8988T (cell line): ENCODE data around the gene CFAP141.
"Not testable (repeated sequence)": the region's sequence is repeated elsewhere in the genome, so short reads cannot be mapped to it uniquely, and the experiment has no call there.

Experiments
- DNase-seq: peaks from one replicate; pipeline ENCODE4 v3.0.0; 2011

CFAP141 gene

DNA sequence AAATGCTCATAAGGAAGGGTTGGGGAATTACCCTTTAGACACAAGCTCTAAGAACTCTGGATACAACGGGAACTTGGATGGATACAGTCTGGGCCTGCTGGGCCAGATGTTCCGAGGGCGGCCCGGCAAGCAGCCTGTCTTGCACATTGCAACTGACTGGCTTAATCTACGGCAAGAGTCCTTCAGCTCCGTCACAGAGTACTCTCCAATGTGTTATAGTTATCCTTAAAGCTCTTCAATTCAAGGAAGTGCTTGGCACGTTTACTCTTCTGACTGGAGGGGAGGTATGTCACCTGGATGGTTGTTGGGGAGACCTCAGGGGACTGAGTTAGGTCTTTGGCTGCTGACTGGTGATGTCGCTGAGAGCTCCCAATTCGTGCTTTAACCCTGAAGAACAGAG lies 1.1 kb upstream of the CFAP141 start:
- no peak for DNase-seq

DNA sequence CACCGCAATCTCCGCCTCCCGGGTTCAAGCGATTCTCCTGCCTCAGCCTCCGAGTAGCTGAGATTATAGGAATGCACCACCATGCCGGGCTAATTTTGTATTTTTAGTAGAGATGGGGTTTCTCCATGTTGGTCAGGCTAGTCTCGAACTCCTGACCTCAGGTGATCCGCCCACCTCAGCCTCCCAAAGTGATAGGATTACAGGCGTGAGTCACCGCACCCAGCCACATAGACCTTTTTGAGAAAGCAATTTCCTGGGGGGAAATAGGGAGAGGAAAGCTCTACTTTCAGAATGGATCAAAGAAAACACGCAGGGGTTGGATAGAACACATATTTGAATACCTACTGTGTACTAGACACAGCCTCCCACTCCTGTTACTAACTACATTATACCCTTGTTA lies 355 bp downstream of the CFAP141 start:
- DNase-seq = not testable (repeated sequence)

DNA sequence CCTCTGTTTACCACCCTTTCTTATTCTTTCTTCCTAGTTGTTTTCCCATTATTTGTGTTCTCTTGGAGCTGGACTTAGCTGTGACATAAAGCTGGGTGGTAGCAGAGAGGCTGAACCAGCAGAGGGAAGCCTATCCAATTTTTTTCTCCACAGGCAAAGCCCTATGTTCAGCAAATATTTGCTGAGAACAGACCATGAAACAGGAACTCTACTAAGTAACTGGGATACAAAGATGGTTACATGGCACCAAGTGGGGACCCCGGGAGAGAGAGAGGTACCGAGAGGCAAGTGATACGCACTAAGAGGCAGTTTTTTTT lies 6.6 kb downstream of the CFAP141 start:
- no peak for DNase-seq

DNA sequence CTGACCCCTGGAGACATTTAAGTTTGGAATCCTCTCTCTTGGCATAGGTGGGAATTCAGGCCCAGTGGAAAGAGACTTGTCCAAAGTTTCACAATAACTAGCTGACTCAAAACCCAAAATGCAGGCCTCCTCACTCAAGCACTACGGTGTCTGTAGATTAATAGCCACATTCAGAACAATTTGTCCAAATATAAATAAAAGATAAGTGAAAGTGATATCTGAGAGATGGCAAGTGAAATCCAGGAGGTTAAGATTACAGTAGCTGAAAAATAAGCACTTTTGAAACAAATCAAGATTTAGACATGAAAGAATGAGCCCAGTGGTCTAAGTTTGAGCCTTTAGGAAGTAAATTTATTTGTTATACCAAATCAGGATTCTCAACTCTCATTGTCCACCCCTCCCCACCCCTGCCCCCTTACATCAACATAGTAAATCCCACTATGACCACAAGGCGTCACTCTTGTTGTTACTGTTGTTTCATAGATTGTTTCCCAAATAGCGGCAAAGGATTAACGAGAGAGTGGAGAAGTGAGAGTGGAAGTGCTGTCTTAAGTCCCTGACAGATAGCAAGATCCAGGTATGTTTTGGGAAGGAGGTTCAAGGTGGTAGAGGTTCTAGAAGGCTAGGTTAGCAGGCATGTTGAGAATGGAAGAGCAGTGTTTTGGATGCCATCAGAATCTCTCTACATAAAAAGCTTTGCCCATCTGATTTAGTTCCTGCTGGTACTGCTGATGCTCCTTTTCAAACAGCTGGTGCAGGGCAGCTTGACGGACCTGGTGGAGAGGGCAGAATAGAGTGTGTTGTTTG lies 7.2 kb downstream of the CFAP141 start:
- peak; percentile 43 for DNase-seq

DNA sequence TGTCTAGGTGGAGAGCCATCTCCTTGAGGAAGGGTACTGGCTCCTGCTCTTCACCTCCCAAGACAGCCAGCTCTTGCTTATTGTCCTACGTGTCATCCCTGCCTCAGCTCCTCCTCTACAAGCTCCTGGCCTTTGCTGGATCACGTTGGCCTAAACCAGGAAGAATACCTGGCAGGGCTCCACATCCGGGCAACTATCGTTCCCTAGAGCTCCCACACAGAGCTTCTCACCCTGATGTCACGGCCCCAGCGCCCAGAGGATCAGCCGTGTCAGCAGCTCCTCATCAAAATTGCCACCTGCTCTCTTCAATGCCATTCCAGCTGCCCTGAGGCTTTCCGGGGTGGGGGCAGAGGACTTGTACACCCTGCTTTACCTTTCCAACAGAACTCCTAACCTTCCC lies 12.3 kb downstream of the CFAP141 start:
- no peak for DNase-seq

DNA sequence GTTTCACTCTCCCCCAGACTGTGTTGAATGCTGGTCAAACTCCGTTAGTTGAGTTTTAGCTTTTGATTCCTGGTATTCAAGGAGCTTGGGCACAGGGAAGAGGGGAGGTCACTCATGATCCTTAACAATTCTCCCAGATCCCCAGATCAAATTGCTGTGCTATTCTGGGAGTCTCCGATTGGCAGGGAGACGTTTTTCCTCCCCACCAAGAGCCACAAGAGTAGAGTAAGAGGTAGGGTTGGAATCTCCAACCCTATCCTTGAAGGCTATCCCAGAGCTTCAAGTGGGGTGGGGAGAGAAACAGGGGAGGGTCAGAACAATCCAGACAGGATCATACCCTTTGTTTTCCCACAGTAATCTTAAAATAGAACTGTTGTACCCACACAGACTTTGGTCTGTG lies 13.7 kb downstream of the CFAP141 start:
- no peak for DNase-seq

DNA sequence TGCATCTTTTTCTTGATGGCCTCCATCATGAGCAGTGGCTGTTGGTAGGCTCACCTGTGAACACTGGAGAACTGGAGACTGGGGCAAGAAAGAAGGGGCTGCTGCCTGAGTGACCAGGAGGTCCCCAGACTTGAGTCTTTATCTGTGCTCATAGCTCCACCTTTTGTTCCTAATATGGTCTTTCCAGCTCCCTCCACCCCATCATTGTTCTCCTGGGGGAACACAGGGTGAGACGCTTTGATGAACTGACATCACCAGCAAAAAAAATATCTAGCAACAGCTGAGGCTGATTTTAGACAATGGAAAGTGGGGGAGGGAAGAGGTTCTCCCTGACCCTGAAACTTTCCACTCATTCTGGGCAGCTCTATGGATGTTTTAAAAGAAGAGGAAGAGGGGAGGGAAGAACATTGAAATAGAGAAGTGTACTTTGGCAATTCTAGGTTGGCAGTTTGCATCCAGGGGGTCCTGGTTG lies 14.1 kb downstream of the CFAP141 start, which contains the start of gene TPM3:
Gene TPM3 (minus strand): TSS at position 111 of the 472 bp plus-strand sequence. CDS start 82 bp downstream, at position 29.
- no peak for DNase-seq

DNA sequence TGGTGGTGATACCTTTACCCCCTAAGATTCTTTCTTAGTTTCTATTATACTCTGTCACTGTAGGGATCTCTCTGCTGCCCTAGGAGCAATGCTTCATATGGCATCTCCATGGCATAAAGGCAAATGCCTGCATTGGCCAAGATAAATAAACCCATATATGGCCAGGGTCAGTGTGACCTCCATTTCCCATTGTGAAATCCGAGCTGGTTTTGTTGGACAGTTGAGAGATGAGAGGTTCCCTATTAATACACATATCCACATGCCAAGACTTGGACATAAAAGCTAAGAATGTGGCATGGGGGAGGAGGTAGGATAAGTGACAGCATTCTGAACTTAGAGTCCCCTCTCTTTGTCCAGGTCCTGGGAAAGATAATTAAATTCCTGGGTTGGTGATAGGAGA lies 15.6 kb downstream of the CFAP141 start:
- no peak for DNase-seq

DNA sequence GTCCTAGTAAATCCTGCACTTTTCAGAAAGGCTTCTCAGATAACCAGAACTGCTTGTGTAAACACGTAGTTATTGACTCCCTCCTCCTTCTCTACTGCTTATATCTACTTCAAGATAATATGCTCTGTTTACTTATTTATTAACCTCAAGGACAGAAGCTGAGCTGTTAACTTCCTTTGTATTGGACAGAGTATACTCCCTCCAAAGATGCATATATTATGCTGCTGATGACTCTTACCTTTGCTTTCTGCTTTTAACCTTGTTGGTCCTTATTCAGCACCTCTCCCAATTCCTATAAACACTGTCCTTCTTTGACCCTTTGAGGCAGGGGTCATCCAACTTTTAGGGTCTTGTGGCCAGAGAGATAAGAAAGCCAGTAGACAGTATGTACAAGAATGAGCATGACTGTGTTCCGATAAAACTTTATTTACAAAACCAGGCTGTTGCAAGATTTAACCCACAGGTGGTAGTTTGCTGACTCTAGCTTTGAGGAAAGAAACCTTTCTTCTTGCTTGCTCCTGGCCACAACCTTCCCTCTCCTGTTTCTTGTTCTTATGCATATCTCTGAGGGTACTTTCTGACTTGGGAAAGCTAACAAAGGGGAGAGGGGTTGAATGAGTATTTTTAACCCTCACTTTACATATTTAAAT lies 19.2 kb downstream of the CFAP141 start:
- DNase-seq = no peak

DNA sequence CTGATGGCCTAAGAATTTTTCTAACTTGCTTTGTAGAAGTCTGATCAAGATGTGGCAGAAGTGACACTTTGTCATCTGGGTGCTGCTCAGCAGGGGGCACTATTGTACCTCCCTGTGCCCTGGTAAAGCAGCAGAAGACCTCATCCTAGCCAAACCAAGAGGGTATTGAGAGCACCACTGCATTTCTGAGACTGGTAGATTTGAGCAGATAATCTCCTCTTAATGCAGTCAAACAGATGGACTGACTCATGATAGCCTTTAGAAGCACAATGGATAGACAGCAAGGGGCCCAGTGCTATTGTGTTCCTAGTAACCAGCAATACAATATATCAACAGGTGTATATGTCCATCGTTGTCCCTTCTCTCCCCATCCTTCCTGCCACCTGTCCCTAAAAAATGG lies 20.0 kb downstream of the CFAP141 start:
- peak; percentile 43 for DNase-seq

DNA sequence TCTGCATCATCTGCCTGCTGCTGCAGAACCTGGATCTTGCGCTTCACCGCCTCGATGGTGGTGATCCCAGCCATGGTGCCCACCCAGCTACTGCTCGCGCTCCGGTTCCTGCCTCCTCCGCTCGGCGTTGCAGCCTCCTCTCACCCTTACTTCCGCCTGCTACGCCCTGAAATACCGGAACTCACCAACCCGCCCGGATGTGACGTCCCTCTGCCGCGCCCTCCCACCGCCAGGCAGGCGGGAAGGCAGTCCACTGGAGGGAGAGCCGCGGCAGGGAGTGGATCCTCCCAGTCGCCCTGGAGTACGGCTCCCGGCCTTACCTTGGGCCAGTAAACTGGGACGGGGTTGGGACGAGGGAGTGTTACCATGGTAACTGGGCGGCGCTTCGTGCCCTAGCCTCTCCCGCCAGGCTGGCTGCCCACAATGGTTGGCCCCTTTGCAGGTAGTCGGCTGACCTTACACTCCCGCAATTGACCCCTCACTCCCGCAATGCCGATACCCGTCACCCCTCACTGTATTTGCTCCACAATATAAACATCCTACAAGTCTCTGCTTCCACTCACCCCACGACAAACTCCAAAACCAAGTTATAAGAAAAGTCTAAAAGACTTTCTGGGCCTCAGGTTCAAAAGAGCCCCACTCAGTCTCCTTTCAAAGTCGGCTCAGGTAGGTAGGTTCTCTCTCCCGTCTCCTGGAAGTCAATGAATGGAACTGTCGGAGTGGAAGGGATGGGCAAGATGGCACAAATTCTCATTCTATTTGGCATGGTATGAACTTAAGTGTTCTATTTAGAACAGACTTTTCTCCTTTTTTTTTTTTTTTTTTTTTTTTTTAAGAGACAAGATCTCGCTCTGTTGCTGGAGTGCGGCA lies 22.9 kb downstream of the CFAP141 start:
- DNase-seq = peak; percentile 95

DNA sequence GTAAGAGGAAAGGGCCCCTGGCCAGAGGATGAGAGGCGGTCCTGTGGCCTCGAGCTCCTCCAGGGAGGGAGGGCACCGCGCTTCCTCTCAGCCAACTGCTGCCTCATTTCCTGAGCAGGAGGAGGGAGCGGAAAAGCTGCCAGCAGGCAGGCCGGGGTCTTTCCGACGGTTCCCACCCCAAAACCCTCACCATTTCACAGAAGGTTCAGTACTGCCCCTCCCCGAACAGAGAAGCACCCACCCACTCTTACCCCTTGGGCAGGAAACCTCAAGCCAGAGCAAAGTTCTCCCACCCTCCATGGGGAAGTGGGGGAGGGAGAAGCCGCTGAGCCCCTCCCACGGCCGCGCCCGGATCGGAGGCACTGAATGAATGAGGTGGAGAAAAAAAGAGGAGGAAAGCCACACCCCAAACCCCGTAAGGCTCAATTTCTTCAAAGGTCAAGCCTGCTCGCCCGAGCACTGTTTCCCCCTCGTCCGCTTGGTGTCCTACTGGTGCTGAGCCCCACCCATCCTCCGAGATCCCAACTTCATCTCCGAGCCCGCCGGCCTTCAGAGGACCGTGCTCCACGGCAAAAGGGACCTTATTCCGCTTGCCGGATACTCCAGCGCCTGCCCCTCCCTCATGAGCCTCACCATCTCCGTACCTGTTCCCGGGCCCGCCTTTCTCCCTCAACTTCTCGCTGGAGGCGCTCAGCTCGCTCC lies 23.6 kb downstream of the CFAP141 start:
- DNase-seq = peak; percentile 54

DNA sequence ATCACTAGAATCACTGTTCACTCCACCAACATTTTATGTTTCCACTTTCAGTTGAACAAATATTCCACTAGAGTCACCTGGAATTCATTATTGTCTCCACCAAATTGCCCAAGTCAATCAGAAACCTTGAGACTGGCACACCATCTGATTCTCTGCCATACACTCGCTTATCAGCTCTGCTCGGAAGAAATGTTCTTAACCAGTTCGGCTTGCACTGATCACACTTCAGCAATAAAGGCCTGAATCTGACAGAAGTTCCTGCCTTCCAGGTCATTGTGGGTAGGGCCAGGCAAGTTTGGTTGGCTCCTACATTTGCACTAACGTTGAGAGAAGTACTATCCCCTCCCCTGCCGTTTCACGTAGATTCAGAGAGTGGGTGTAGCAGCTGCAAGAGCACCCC lies 24.2 kb downstream of the CFAP141 start:
- DNase-seq = no peak

DNA sequence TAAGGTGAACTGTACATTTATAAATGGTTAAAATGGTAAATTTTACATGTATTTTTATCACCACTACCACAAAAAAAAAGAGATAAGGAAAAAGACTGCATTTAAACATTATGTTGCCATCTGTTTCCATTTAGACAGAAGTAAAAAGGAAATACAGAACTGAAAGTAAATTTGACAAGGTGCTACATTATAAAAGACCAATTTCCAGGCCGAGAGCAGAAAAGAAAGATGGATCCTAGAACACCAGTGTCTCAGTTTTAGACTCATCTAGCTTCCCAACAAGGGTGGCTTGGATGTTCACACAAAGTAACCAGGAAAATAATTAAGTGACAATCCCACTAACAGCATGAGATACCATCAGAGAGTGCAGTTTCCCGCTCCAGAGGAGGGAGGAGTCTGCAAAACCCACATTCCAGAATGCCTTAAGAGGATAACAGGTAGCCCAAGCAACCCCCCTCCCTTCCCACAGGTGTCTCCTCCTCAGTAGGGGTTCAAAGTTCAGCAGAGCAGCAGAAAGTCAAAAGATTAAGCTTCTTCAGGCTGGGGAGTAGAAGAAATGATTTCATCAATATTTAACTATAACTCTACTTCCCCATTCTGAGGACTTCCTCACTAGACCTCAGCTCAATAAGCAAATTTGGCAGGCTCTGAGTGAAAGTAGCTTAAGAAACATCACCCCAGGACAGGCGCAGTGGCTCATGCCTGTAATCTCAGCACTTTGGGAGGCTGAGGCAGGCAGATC lies 26.0 kb downstream of the CFAP141 start:
- DNase-seq = no peak

DNA sequence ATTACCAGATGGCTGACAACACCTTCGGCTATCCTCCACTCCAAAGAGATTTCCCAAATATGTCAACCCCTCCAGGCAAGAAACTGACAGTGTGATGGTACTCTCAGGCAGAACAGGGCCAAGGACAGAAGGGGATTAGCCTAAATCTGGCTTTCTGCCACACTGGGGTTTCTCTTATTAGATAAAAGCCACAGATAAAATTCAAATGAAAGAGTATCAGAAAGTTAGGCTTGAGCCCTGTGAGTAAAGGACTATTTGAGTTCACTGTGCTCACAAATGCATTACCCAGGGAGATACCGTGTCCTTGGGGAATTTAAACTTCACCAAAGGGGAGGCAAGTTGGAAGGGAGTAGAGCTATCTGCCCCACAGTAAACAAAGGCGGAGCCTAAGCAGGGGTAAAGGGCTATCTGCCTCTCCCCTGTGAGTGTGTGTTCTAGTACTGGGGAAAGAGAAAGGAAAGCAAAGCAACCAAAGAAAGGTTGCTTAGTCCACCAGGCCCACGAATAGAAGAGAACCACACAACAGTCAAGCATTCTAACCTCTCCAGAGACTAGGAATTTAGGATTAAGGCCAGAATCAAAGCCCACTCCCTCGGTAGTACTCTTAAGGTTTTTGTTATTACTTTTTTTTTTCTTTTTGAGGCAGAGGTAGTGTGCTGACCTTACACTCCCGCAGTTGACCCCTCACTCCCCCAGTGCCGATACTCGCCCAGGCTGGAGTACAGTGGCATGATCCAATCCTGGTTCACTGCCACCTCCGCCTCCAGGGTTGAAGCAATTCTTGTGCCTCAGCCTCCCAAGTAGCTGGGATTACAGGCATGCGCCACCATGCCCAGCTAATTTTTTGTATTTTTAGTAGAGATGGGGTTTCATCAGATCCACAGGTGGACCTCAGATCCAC lies 27.0 kb downstream of the CFAP141 start:
- no peak for DNase-seq

DNA sequence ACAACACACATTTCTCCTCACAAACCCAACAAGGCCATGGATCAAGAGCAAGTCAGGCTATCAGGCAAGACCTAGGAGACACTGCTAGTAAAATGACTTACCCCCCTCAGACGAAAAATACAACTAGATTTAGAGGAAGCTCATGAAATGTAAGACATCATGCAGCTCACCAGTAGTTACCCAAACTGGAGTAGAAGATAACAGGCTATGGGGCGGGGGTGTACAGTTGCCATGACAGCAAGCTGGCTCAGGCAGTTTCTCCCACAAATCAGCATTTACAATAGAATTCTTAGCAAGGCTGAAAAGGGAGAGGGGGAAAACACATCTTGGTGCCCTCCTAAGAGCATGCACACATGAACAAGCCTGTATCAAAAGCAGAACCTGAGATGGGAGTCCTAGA lies 28.1 kb downstream of the CFAP141 start:
- DNase-seq = no peak

DNA sequence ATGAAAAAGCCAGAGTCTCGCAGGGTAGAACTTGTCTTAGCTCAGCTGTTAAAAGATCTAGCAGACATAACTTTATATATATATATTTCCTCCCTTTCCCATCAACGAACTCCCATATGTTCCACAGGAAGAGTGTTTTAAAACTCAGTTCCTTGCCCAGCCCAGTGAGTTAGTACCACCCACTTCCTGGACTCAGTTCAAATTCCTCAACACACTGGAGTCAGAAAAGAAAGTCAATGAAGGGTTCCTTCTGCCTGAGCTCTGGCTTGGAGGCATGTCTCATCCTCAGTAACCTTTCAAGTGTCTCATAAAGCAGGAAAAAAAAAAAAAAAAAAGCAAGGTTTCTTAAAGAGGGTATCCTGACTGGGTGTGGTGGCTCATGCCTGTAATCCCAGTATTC lies 29.8 kb downstream of the CFAP141 start:
- DNase-seq = no peak

DNA sequence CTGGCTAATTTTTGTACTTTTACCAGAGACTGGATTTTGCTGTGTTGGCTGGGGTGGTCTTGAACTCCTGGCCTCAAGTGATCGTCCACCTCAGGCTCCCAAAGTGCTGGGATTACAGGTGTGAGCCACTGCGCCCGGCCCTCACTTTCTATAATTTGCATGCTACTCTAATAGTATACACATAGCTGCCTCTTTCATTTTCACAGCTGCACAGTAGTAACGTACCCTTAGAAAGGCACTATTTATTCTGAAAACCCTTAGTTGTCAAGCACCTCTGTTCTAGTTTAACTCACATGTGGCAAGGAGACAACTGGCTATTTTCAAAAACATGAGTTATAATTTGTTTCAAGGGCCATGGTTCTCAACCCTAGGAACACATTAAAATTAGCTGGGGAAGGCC lies 31.5 kb downstream of the CFAP141 start:
- DNase-seq = no peak

DNA sequence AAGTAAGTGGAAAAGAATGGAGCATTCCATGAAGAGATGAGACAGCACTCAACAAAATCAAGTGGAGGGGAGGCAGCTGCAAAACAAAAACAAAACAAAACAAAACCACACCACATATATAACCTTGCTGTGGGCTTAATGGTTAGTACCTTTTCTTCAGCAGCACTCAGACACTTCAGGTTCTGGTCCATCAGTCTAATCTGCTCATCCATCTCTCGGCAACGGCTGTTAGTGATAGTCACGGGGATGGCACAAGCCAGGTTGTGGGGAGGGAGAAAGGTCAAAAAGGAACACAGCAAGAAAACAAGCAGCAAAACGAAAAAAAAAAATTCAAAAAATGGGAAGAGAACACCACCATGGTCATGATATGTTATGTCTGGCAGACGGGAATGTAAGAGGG lies 34.3 kb downstream of the CFAP141 start:
- DNase-seq = no peak

DNA sequence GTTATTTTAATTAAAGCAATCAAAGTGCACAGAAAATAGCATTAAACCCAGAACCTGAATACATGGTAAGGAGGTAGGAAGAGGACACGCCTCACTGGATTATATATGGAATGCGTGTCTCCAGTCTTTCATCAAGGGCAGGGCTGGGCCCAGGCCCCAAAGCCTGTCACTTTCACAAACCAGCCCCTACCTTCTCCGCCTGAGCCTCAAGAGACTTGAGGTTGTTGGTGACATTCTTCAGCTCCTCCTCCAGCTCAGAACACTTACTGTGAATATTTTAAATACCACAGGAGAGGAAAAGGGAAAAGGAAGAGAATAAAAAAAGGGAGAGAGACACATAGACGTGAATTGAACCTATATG lies 34.9 kb downstream of the CFAP141 start:
- no peak for DNase-seq

DNA sequence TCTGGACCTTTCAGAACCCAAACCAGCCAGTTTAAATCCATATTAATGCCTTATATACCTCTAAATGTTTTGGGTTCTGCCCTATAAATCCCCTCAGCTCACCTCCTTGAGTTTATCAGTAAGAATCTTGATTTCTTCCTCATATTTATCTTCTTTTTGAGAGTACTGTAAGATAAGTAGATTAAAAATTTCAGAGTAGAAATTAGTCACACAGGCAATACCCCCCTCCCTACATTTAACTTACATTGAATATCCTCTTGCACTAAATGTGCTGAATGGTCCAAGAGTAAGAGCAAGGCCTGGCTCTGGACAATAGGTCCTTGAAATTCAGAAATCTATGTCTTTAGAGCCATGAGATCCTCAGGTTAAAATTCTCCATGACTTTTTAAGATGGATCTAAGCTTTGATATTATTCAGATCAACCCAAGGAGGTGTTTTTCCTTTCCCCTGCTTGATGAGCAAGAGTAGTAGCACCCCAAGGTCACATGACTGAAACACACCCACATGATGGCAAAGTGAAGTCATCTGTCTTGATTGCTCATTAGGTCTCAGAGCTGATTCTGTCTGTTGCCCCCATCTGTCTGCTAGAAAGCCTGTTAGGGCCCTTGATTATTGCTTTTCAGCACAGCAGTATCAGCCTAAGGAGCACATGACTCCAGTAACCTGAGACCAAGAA lies 35.4 kb downstream of the CFAP141 start:
- DNase-seq = no peak
